Measurements from ENCODE around the gene PCGF6. TPM values are rescaled to one million over a fixed set of nuclear protein-coding genes. Genes with fewer than 3 reads are reported as not detected.
A peak's percentile ranks its signal among the peaks of the same experiment; 100 is the strongest.
"Not testable (repeated sequence)": the region's sequence is repeated elsewhere in the genome, so short reads cannot be mapped to it uniquely, and the experiment has no call there.

The PCGF6 gene
- total and polyA plus RNA-seq, 2 experiments from 2014 or later = 7.7 to 9.0 TPM

- Histone ChIP-seq H4K20me1 (ENCODE audit: insufficient read depth, poor library complexity, severe bottlenecking) (no peaks in the 10 kb centered on the region), H3K9me2 (replicated peaks; ENCODE audit: insufficient read depth) (no peaks in the 10 kb centered on the region), H3K4me3 (peak within 1 kb of the TSS; percentile 45), H2AFZ (peak within 1 kb of the TSS; percentile 89), H3K4me2 (peak within 1 kb of the TSS; percentile 91), H3K4me1 (ENCODE audit: insufficient read depth) (peaks cover 6% of the 10 kb centered on the region), H3K27ac (peak within 1 kb of the TSS; percentile 76), H3K27me3 (no peaks in the 10 kb centered on the region), H3K36me3 (replicated peaks; ENCODE audit: insufficient read depth, low read depth) (no peaks in the 10 kb centered on the region), H3K9me3 (ENCODE audit: low read depth) (no peaks in the 10 kb centered on the region), H3K79me2 (peaks cover 31% of the 10 kb centered on the region)
- peak; percentile 95 for DNase-seq (ENCODE audit: low spot score)
- no peak for TF ChIP-seq CTCF (IDR thresholded peaks at IDR 0.05; ENCODE audit: poor library complexity)
- TF ChIP-seq EZH2phosphoT487 (IDR thresholded peaks at IDR 0.05; ENCODE audit: low read depth, severe bottlenecking, unreplicated experiment) = no peak
- TF ChIP-seq EZH2 (IDR thresholded peaks at IDR 0.05; ENCODE audit: borderline replicate concordance) = no peak
- WGBS (ENCODE audit: low lambda C conversion rate, missing lambda C conversion rate) = 2% methylated on average over 76 of the region's 81 CpGs
Measured at GRCh38 chr10:103367782-103368518, 17.0 kb upstream of the PCGF6 start, which contains the start of gene TAF5. TSS of gene TAF5 (plus strand) at chr10:103367976. CDS start at chr10:103367990, 14 bp downstream.

- H3K4me1 ChIP-seq (ENCODE audit: insufficient read depth) = peaks cover 6% of the 10 kb centered on the region
- no peaks in the 10 kb centered on the region for H3K27me3 ChIP-seq
- no peaks in the 10 kb centered on the region for H3K9me2 ChIP-seq (replicated peaks; ENCODE audit: insufficient read depth)
- H3K4me2 ChIP-seq = peak overlapping the region; percentile 76
- DNase-seq (ENCODE audit: low spot score) = no peak
- peak overlapping the region; percentile 89 for H2AFZ ChIP-seq
- peaks cover 31% of the 10 kb centered on the region for H3K79me2 ChIP-seq
- H3K36me3 ChIP-seq (replicated peaks; ENCODE audit: insufficient read depth, low read depth) = no peaks in the 10 kb centered on the region
- H3K27ac ChIP-seq = peak overlapping the region; percentile 76
- no peak for TF ChIP-seq EZH2phosphoT487 (IDR thresholded peaks at IDR 0.05; ENCODE audit: low read depth, severe bottlenecking, unreplicated experiment)
- H4K20me1 ChIP-seq (ENCODE audit: insufficient read depth, poor library complexity, severe bottlenecking) = no peaks in the 10 kb centered on the region
- H3K4me3 ChIP-seq = peak overlapping the region; percentile 25
- no peaks in the 10 kb centered on the region for H3K9me3 ChIP-seq (ENCODE audit: low read depth)
- WGBS (ENCODE audit: low lambda C conversion rate, missing lambda C conversion rate) = 72% methylated on average over 10 of the region's 10 CpGs
Measured at GRCh38 chr10:103367379-103367781, 16.4 kb upstream of the PCGF6 start.

GRCh38 chr10:103360791-103361190 lies 9.9 kb upstream of the PCGF6 start:
- not testable (repeated sequence) for H3K79me2 ChIP-seq; H3K9me3 ChIP-seq (ENCODE audit: low read depth); H3K36me3 ChIP-seq (replicated peaks; ENCODE audit: insufficient read depth, low read depth); DNase-seq (ENCODE audit: low spot score); H3K4me3 ChIP-seq; H4K20me1 ChIP-seq (ENCODE audit: insufficient read depth, poor library complexity, severe bottlenecking); H3K4me1 ChIP-seq (ENCODE audit: insufficient read depth); H3K27ac ChIP-seq; H3K4me2 ChIP-seq; H2AFZ ChIP-seq; H3K9me2 ChIP-seq (replicated peaks; ENCODE audit: insufficient read depth); H3K27me3 ChIP-seq
- WGBS (ENCODE audit: low lambda C conversion rate, missing lambda C conversion rate) = 94% methylated on average over 9 of the region's 9 CpGs

- H3K79me2 ChIP-seq; DNase-seq (ENCODE audit: low spot score); H3K27me3 ChIP-seq; H3K36me3 ChIP-seq (replicated peaks; ENCODE audit: insufficient read depth, low read depth); H3K9me3 ChIP-seq (ENCODE audit: low read depth); H4K20me1 ChIP-seq (ENCODE audit: insufficient read depth, poor library complexity, severe bottlenecking); H3K9me2 ChIP-seq (replicated peaks; ENCODE audit: insufficient read depth); H3K4me3 ChIP-seq; H3K4me1 ChIP-seq (ENCODE audit: insufficient read depth); H2AFZ ChIP-seq; H3K4me2 ChIP-seq; H3K27ac ChIP-seq: not testable (repeated sequence)
- 96% methylated on average over 4 of the region's 4 CpGs for WGBS (ENCODE audit: low lambda C conversion rate, missing lambda C conversion rate)
Measured at GRCh38 chr10:103359493-103359892, 8.6 kb upstream of the PCGF6 start.

GRCh38 chr10:103355906-103356599 lies 5.1 kb upstream of the PCGF6 start:
- H3K79me2 ChIP-seq = no peaks in the 10 kb centered on the region
- H3K9me3 ChIP-seq (ENCODE audit: low read depth) = no peaks in the 10 kb centered on the region
- no peaks in the 10 kb centered on the region for H3K27me3 ChIP-seq
- no peak for DNase-seq (ENCODE audit: low spot score)
- no peaks in the 10 kb centered on the region for H3K9me2 ChIP-seq (replicated peaks; ENCODE audit: insufficient read depth)
- no peak overlapping the region for H3K27ac ChIP-seq
- no peaks in the 10 kb centered on the region for H4K20me1 ChIP-seq (ENCODE audit: insufficient read depth, poor library complexity, severe bottlenecking)
- TF ChIP-seq CTCF (IDR thresholded peaks at IDR 0.05; ENCODE audit: poor library complexity) (no peak), EZH2 (IDR thresholded peaks at IDR 0.05; ENCODE audit: borderline replicate concordance) (no peak), EZH2phosphoT487 (IDR thresholded peaks at IDR 0.05; ENCODE audit: low read depth, severe bottlenecking, unreplicated experiment) (no peak)
- H2AFZ ChIP-seq = no peak overlapping the region
- no peak overlapping the region for H3K4me2 ChIP-seq
- H3K4me1 ChIP-seq (ENCODE audit: insufficient read depth) = no peaks in the 10 kb centered on the region
- no peaks in the 10 kb centered on the region for H3K36me3 ChIP-seq (replicated peaks; ENCODE audit: insufficient read depth, low read depth)
- 76% methylated on average over 5 of the region's 5 CpGs for WGBS (ENCODE audit: low lambda C conversion rate, missing lambda C conversion rate)
- no peak overlapping the region for H3K4me3 ChIP-seq

GRCh38 chr10:103354567-103354966 lies 3.6 kb upstream of the PCGF6 start:
- H3K4me3 ChIP-seq; H3K9me2 ChIP-seq (replicated peaks; ENCODE audit: insufficient read depth); DNase-seq (ENCODE audit: low spot score); H3K27ac ChIP-seq; H3K4me2 ChIP-seq; H3K27me3 ChIP-seq; H3K4me1 ChIP-seq (ENCODE audit: insufficient read depth); H3K79me2 ChIP-seq; H4K20me1 ChIP-seq (ENCODE audit: insufficient read depth, poor library complexity, severe bottlenecking); H3K36me3 ChIP-seq (replicated peaks; ENCODE audit: insufficient read depth, low read depth); H3K9me3 ChIP-seq (ENCODE audit: low read depth); H2AFZ ChIP-seq: not testable (repeated sequence)
- 95% methylated on average over 4 of the region's 4 CpGs for WGBS (ENCODE audit: low lambda C conversion rate, missing lambda C conversion rate)
